CD14-positive monocyte (primary cell): Measurements from ENCODE around the gene ERG. TPM values are rescaled to one million over a fixed set of nuclear protein-coding genes. Genes with fewer than 3 reads are reported as not detected.

Experiments used
- DNase-seq, 3 donors: peaks; one replicate each; pipeline ENCODE4 v3.0.0-alpha.2; 2011 to 2022
- H2AFZ ChIP-seq: 2 replicates; pipeline ENCODE4 v1.6.0; 2012; ENCODE audit warnings: mild to moderate bottlenecking, low read depth, low read length, inconsistent platforms; ENCODE audit not compliant: insufficient read depth, poor library complexity, severe bottlenecking
- H3K27ac ChIP-seq, 2 donors: 1 replicate in 1 of 2; 2 replicates in 1 of 2; pipeline ENCODE4 v1.5.1; 2012 to 2013; ENCODE audit warnings: low read length in 2 of 2, control low read depth in 1 of 2, inconsistent platforms in 1 of 2, low read depth in 1 of 2, mild to moderate bottlenecking in 1 of 2
- H3K27me3 ChIP-seq, 2 donors: one replicate each; pipeline versions ENCODE4 v1.6.0 to v1.6.1; 2011 to 2013; ENCODE audit warnings: low read length in 2 of 2; ENCODE audit not compliant: control insufficient read depth in 2 of 2, insufficient read depth in 2 of 2
- H3K36me3 ChIP-seq, 2 donors: replicated peaks in 1 of 2; 1 replicate in 1 of 2; 2 replicates in 1 of 2; pipeline versions ENCODE4 v1.5.1 to v1.6.1; 2012 to 2013; ENCODE audit warnings: low read length in 2 of 2, control low read depth in 1 of 2, inconsistent platforms in 1 of 2, mild to moderate bottlenecking in 1 of 2; ENCODE audit not compliant: insufficient read depth in 2 of 2, control insufficient read depth in 1 of 2
- H3K4me1 ChIP-seq, 2 donors: 1 replicate in 1 of 2; 2 replicates in 1 of 2; pipeline versions ENCODE4 v1.5.1 to v1.6.1; 2012 to 2013; ENCODE audit warnings: low read length in 2 of 2, control low read depth in 1 of 2, inconsistent platforms in 1 of 2, mild to moderate bottlenecking in 1 of 2, moderate library complexity in 1 of 2; ENCODE audit not compliant: insufficient read depth in 2 of 2, control insufficient read depth in 1 of 2
- H3K4me2 ChIP-seq: replicated peaks from 2 replicates; pipeline ENCODE3; 2012; ENCODE audit warnings: low read length, moderate library complexity, mild to moderate bottlenecking; ENCODE audit not compliant: poor library complexity, severe bottlenecking; ENCODE audit errors: extremely low read depth
- H3K4me3 ChIP-seq, 3 experiments: fragments of 200-600 bp in 1 of 3; sonication (generic) in 1 of 3; replicated peaks in 1 of 3; 1 replicate in 2 of 3; 2 replicates in 1 of 3; pipeline ENCODE4 v1.5.1; 2011 to 2013; ENCODE audit warnings: low read length in 3 of 3, mild to moderate bottlenecking in 3 of 3, control low read depth in 2 of 3, low read depth in 2 of 3, inconsistent platforms in 1 of 3, moderate library complexity in 1 of 3
- H3K79me2 ChIP-seq: 2 replicates; pipeline ENCODE4 v1.6.0; 2012; ENCODE audit warnings: mild to moderate bottlenecking, control low read depth, inconsistent platforms, low read length, moderate library complexity; ENCODE audit not compliant: insufficient read depth
- H3K9ac ChIP-seq: 2 replicates; pipeline ENCODE4 v1.6.0; 2017; ENCODE audit warnings: low read length, mild to moderate bottlenecking; ENCODE audit not compliant: insufficient read depth, poor library complexity, severe bottlenecking
- H3K9me3 ChIP-seq, 2 donors: replicated peaks in 1 of 2; 1 replicate in 1 of 2; 2 replicates in 1 of 2; pipeline versions ENCODE4 v1.5.1 to v1.6.1; 2012 to 2013; ENCODE audit warnings: low read length in 2 of 2, control low read depth in 1 of 2; ENCODE audit not compliant: control insufficient read depth in 1 of 2, insufficient read depth in 1 of 2
- H4K20me1 ChIP-seq: 2 replicates; pipeline ENCODE4 v1.6.0; 2012; ENCODE audit warnings: mild to moderate bottlenecking, low read length, control low read depth, moderate library complexity; ENCODE audit not compliant: insufficient read depth
- H3K27ac Mint-ChIP-seq, 7 donors: one replicate each; pipeline ENCODE4 v1.8.0; 2020; ENCODE audit warnings: mild to moderate bottlenecking in 7 of 7, mixed read lengths in 7 of 7, moderate library complexity in 6 of 7, inconsistent platforms in 2 of 7
- H3K27me3 Mint-ChIP-seq, 3 donors: one replicate each; pipeline ENCODE4 v1.8.0; 2021 to 2022; ENCODE audit warnings: low read depth in 3 of 3, mild to moderate bottlenecking in 3 of 3, mixed read lengths in 3 of 3, moderate library complexity in 3 of 3, inconsistent platforms in 1 of 3
- H3K36me3 Mint-ChIP-seq, 2 donors: one replicate each; pipeline ENCODE4 v1.8.0; 2020; ENCODE audit warnings: mixed read lengths in 2 of 2, inconsistent platforms in 1 of 2, mild to moderate bottlenecking in 1 of 2
- H3K4me1 Mint-ChIP-seq: one replicate; pipeline ENCODE4 v1.8.0; 2020; ENCODE audit warnings: mild to moderate bottlenecking, mixed read lengths
- H3K4me3 Mint-ChIP-seq, 2 donors: one replicate each; pipeline ENCODE4 v1.8.0; 2020; ENCODE audit warnings: mild to moderate bottlenecking in 2 of 2, mixed read lengths in 2 of 2, moderate library complexity in 1 of 2
- H3K9me3 Mint-ChIP-seq, 7 donors: one replicate each; pipeline ENCODE4 v1.8.0; 2020 to 2022; ENCODE audit warnings: mixed read lengths in 7 of 7, mild to moderate bottlenecking in 6 of 7, moderate library complexity in 6 of 7, inconsistent platforms in 2 of 7
- CTCF ChIP-seq: fragments of 200-600 bp; IDR thresholded peaks from one replicate; pipeline ENCODE4 v1.8.0; 2022; ENCODE audit warnings: antibody characterized with exemption, mild to moderate bottlenecking
- WGBS: methylation state at CpG from one replicate; pipeline ENCODE4 v1.1.5; 2013; ENCODE audit warnings: missing lambda C conversion rate; ENCODE audit not compliant: insufficient coverage; 5-methylcytosine and 5-hydroxymethylcytosine counted together
- intact Hi-C, 2 donors: fragments of 100-400 bp; cut with micrococcal nuclease; formaldehyde crosslinking; loops; one replicate each; pipeline versions ENCODE4 v1.15.0 to v1.15.1; 2023
- polyA plus RNA-seq, 3 donors: library from polyadenylated mRNA; depleted of rRNA in 1 of 3; unstranded in 2 of 3; stranded (reverse) in 1 of 3; fragments of 300-500 nt in 2 of 3; fragments of >200 nt in 1 of 3; fragmentation: Illumina TruSeq in 2 of 3; gene quantifications; 1 replicate in 2 of 3; 2 replicates in 1 of 3; pipeline ENCODE4 v1.2.3, GENCODE V29; 2012 to 2021

Gene ERG
- polyA plus RNA-seq, 3 donors, result 0.16 to 0.22 TPM; not detected in 1

GRCh38 chr21:38460171-38460742 lies 38.0 kb downstream of the ERG start:
- Histone ChIP-seq H3K79me2 (peaks cover 4% of the 10 kb centered on the region), H3K27me3 (no peaks in the 10 kb centered on the region), H4K20me1 (no peaks in the 10 kb centered on the region), H2AFZ (peak overlapping the region; percentile 36), H3K4me3 (no peak overlapping the region), H3K9me3 (no peaks in the 10 kb centered on the region), H3K27ac (no peak overlapping the region), H3K4me1 (no peaks in the 10 kb centered on the region), H3K9ac (no peak overlapping the region), H3K36me3 (no peaks in the 10 kb centered on the region), H3K4me2 (no peak overlapping the region)
- WGBS, result 86% methylated on average over 3 of the region's 6 CpGs
- Mint-ChIP-seq H3K4me3 (no peak overlapping the region), H3K4me1 (peaks cover 9% of the 10 kb centered on the region), H3K27me3 (peaks cover 0 to 3% (median 2%) of the 10 kb centered on the region in 3 donors), H3K36me3 (peaks cover 0 to 2% of the 10 kb centered on the region in 2 donors), H3K9me3 (peaks cover 0 to 4% (median 0%) of the 10 kb centered on the region in 7 donors), H3K27ac (peak overlapping the region in 1 of 7 donors; percentile 34)
- DNase-seq, result peak in 2 of 3 donors; percentile 26 to 64
- intact Hi-C loops, result no loop called here
- no peak for TF ChIP-seq CTCF

GRCh38 chr21:38459490-38459889 lies 38.8 kb downstream of the ERG start:
- Histone ChIP-seq H3K79me2 (no peaks in the 10 kb centered on the region), H4K20me1 (no peaks in the 10 kb centered on the region), H3K27me3 (no peaks in the 10 kb centered on the region), H3K4me1 (no peaks in the 10 kb centered on the region), H3K4me3 (no peak overlapping the region), H3K9ac (no peak overlapping the region), H3K9me3 (no peaks in the 10 kb centered on the region), H3K4me2 (no peak overlapping the region), H3K27ac (no peak overlapping the region), H2AFZ (no peak overlapping the region), H3K36me3 (no peaks in the 10 kb centered on the region)
- Mint-ChIP-seq H3K4me3 (no peak overlapping the region), H3K27me3 (peaks cover 0 to 3% (median 2%) of the 10 kb centered on the region in 3 donors), H3K9me3 (no peaks in the 10 kb centered on the region), H3K36me3 (peaks cover 0 to 2% of the 10 kb centered on the region in 2 donors), H3K27ac (no peak overlapping the region), H3K4me1 (peaks cover 9% of the 10 kb centered on the region)
- intact Hi-C loops, result no loop called here
- WGBS, result 100% methylated on average over 1 of the region's 1 CpG
- TF ChIP-seq CTCF, result no peak
- no peak for DNase-seq
